Stimulated activated CD8-positive, alpha-beta memory T cell treated with anti-CD3 and anti-CD28 coated beads, Interleukin-15, amount 100 ng/mL, for 1 hour (primary cell): Measurements from ENCODE around the gene CDH10.

ENCODE experiments used
- DNase-seq: peaks from one replicate; pipeline ENCODE4 v3.0.0-alpha.2; 2020; ENCODE audit warnings: low read depth

Gene CDH10

DNA sequence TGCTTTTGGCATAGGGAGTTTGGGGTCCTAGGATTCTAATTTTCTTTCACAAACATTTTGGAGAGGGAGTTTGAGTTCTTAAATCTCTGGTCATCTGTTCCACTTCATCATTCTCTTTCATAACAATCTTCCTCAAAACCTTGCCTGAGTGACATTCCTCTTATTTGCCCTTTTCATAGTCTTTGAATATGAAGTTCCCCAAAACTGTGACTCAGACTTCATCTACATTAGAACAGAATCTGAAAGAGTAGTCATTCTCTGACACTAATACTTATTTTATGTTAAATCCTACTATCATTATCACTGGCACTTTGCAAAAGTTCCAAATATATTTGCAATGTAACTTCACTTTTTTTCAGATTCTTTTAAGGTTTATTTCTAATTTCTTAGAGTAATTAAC is 163.8 kb downstream of the CDH10 start:
- no peak for DNase-seq

DNA sequence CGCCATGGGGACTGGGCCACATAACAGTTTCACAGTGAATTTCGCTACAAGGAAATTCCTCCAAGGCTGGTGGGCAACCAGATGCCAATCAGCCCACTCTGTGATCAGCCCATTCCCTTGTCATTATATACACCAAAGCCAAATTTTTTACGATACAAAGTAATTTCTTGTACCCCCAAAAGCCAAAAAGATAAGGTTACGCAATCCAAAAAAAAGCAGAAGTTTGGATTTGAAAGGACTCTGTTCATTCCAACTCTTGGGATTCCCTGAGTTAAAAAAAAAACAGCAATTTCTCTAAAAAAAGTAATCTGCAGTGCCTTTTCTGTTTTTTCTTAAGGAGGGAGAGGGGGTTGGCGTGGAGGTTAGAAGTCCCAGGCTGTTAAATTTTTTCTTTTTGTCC is 166.8 kb downstream of the CDH10 start:
- no peak for DNase-seq

DNA sequence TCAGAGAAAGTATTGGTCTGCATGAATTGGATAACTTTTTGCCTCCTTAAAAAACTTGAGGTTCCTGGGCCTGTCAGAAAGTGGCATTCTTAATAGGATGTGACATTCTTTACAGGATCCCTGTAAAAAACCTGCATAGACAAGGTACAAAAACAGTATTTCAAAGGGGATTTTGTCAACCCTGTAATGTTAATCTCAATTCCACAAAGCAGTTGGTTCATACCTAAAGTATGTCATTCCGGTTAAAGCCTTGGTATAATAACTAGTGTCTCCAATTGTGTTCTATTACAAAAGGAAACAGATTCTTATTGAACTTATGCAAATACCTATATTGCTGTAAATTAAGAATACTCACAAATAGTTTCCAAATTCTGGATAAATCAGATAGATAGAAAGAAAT is 169.7 kb downstream of the CDH10 start:
- no peak for DNase-seq

- DNase-seq = no peak
These were observed 170.1 kb downstream of the CDH10 start for GRCh38 chr5:24474685-24475084.

DNA sequence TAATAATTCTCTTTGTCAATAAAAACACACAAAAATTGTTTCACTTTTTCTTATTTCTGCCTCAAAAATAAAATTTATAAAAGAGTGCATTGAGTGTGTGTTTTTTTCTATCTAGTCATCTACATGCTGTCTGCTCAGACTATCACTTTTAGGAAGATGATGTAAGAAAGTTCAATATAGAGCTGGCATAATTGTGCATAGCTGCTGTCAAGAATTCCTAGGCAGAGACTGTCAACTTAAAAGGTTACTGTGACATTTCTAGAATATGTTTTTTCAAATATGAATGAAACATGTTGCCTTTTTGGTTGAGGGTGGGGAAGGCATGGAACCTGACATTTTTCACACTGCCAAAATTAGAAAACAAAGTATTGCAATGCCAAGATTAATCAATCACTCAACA is 172.3 kb downstream of the CDH10 start:
- DNase-seq = no peak

GRCh38 chr5:24444414-24444813 is 200.4 kb downstream of the CDH10 start:
- no peak for DNase-seq

GRCh38 chr5:24439465-24439864 is 205.3 kb downstream of the CDH10 start:
- DNase-seq = no peak
